Endothelial cell of umbilical vein (primary cell): ENCODE results near the gene TMEM119. TPM values are rescaled to one million over a fixed set of nuclear protein-coding genes. Genes with fewer than 3 reads are reported as not detected.

Source experiments
- BruUV-seq: library from RNA; stranded (reverse); fragments of 400-500 nt; replicated peaks from 2 replicates; lab custom pipeline; 2021; lab: Mats Ljungman, UMichigan
- CTCF ChIA-PET: fragments of 300-600, 350-600 bp; sonication (Branson Sonifier 250); formaldehyde crosslinking; loops from one replicate; lab custom pipeline; 2021; ENCODE audit warnings: antibody characterized with exemption, inconsistent platforms; lab: Charles Lee
- POLR2A ChIA-PET: fragments of 300-600, 350-600 bp; sonication (Branson Sonifier 250); formaldehyde crosslinking; loops from one replicate; lab custom pipeline; 2021; ENCODE audit warnings: antibody characterized with exemption, inconsistent platforms; lab: Charles Lee
- DNase-seq: peaks from one replicate; pipeline ENCODE4 v3.0.0-alpha.2; 2011; ENCODE audit warnings: low read depth, low spot score
- FAIRE-seq: peaks from 2 replicates; lab custom pipeline; 2011; peaks lifted over from hg19 to GRCh38; lab: Jason Lieb, UNC
- H2AFZ ChIP-seq: 2 replicates; pipeline ENCODE4 v1.6.0; 2012; ENCODE audit warnings: low read depth, low read length, control low read depth, inconsistent platforms
- H3K27ac ChIP-seq: 2 replicates; pipeline ENCODE4 v1.5.1; 2011; ENCODE audit warnings: low read depth, mild to moderate bottlenecking, control low read depth, low read length, moderate library complexity; ENCODE audit not compliant: insufficient read depth
- H3K27me3 ChIP-seq, 2 experiments: 2 replicates each; pipeline versions ENCODE4 v1.6.0 to v1.6.1; 2011; ENCODE audit warnings: low read length in 2 of 2, mixed read lengths in 1 of 2; ENCODE audit not compliant: control insufficient read depth in 2 of 2, insufficient read depth in 2 of 2
- H3K36me3 ChIP-seq, 2 experiments: 2 replicates in 1 of 2; 3 replicates in 1 of 2; pipeline ENCODE4 v1.5.1; 2011; ENCODE audit warnings: low read length in 2 of 2, mild to moderate bottlenecking in 1 of 2, moderate library complexity in 1 of 2; ENCODE audit not compliant: control insufficient read depth in 2 of 2, insufficient read depth in 2 of 2; ENCODE audit errors: extremely low read depth in 1 of 2
- H3K4me1 ChIP-seq: 3 replicates; pipeline ENCODE4 v1.5.1; 2011; ENCODE audit warnings: mild to moderate bottlenecking, low read length; ENCODE audit not compliant: control insufficient read depth, insufficient read depth; ENCODE audit errors: extremely low read depth
- H3K4me2 ChIP-seq: 2 replicates; pipeline ENCODE4 v1.6.1; 2011; ENCODE audit warnings: low read length, control low read depth, mixed read lengths; ENCODE audit not compliant: insufficient read depth
- H3K4me3 ChIP-seq, 3 experiments: fragments of 200-600 bp in 1 of 3; sonication (generic), shearing (Covaris generic) in 1 of 3; replicated peaks in 1 of 3; 2 replicates each; pipeline ENCODE4 v1.5.1; 2011 to 2016; ENCODE audit warnings: control low read depth in 3 of 3, low read length in 3 of 3, mild to moderate bottlenecking in 2 of 3, inconsistent platforms in 1 of 3, low read depth in 1 of 3, moderate library complexity in 1 of 3; ENCODE audit not compliant: insufficient read depth in 1 of 3
- H3K79me2 ChIP-seq: 2 replicates; pipeline ENCODE4 v1.6.0; 2012; ENCODE audit warnings: low read length, inconsistent platforms; ENCODE audit not compliant: control insufficient read depth, insufficient read depth
- H3K9ac ChIP-seq: replicated peaks from 2 replicates; pipeline ENCODE3; 2011; ENCODE audit warnings: low read length, control low read depth; ENCODE audit not compliant: insufficient read depth; ENCODE audit errors: extremely low read depth
- H3K9me1 ChIP-seq: replicated peaks from 3 replicates; pipeline ENCODE4 v1.6.0; 2011; ENCODE audit warnings: mild to moderate bottlenecking, low read length; ENCODE audit not compliant: control insufficient read depth, insufficient read depth; ENCODE audit errors: extremely low read depth
- H3K9me3 ChIP-seq: replicated peaks from 2 replicates; pipeline ENCODE4 v1.5.1; 2012; ENCODE audit warnings: low read length, inconsistent platforms; ENCODE audit not compliant: control insufficient read depth, insufficient read depth
- H4K20me1 ChIP-seq: replicated peaks from 2 replicates; pipeline ENCODE3; 2011; ENCODE audit warnings: mild to moderate bottlenecking, low read length; ENCODE audit not compliant: control insufficient read depth, insufficient read depth; ENCODE audit errors: extremely low read depth
- EZH2 ChIP-seq: IDR thresholded peaks from 2 replicates; pipeline ENCODE4 v1.6.1; 2012; ENCODE audit warnings: borderline replicate concordance, low read depth, mild to moderate bottlenecking, moderate library complexity, low read length, inconsistent platforms; ENCODE audit not compliant: severe bottlenecking
- FOS ChIP-seq: IDR thresholded peaks from 2 replicates; pipeline ENCODE4 v1.6.1; 2011; ENCODE audit warnings: mild to moderate bottlenecking, low read length, moderate library complexity, borderline replicate concordance; ENCODE audit not compliant: insufficient read depth
- GATA2 ChIP-seq: IDR thresholded peaks from 2 replicates; pipeline ENCODE4 v1.7.0; 2011; ENCODE audit warnings: low read depth, mild to moderate bottlenecking, moderate library complexity, mixed read lengths, low read length; ENCODE audit not compliant: insufficient read length, insufficient read depth
- JUN ChIP-seq: IDR thresholded peaks from 2 replicates; pipeline ENCODE4 v1.6.1; 2011; ENCODE audit warnings: borderline replicate concordance, low read depth; ENCODE audit not compliant: insufficient read length, insufficient read depth
- MYC ChIP-seq: IDR thresholded peaks from one replicate; pipeline ENCODE4 v1.6.1; 2011; ENCODE audit warnings: mild to moderate bottlenecking, low read depth, low read length
- dilution Hi-C: fragments of 300-500 bp; cut with MboI; formaldehyde crosslinking; loops from one replicate; pipeline ENCODE4 v1.15.0; 2019; ENCODE audit warnings: low sequenced_read_pairs; ENCODE audit not compliant: extremely low pct_ligation_motif_present
- intact Hi-C: fragments of 100-400 bp; cut with micrococcal nuclease; formaldehyde crosslinking; loops from one replicate; pipeline ENCODE4 v1.10.0; 2022
- polyA plus RNA-seq, 4 experiments: library from polyadenylated mRNA; depleted of rRNA in 3 of 4; stranded (reverse) in 3 of 4; unstranded in 1 of 4; fragments of >200 nt; gene quantifications; 2 replicates each; pipeline versions ENCODE4 v1.2.1 to v1.2.3, GENCODE V29; 2011 to 2012; ENCODE audit warnings: missing spikeins in 1 of 4
- total RNA-seq: library from RNA; stranded (reverse); gene quantifications from 2 replicates; pipeline ENCODE4 v1.2.3, GENCODE V29; 2021
- TF ChIP-seq, protein P1 (sequence below), 2 donors: IDR thresholded peaks; 1 replicate in 1 of 2; 2 replicates in 1 of 2; pipeline ENCODE4 v1.5.1; 2011; ENCODE audit warnings: low read length in 2 of 2, mild to moderate bottlenecking in 2 of 2, moderate library complexity in 2 of 2, control low read depth in 1 of 2, inconsistent platforms in 1 of 2, low read depth in 1 of 2; ENCODE audit not compliant: insufficient read depth in 1 of 2; ENCODE audit errors: extremely low read depth in 1 of 2

The TMEM119 gene
- total and polyA plus RNA-seq, 2 donors (not counting 3 experiments of a cell fraction or from before 2014, with no cell fraction given), result not detected

DNA sequence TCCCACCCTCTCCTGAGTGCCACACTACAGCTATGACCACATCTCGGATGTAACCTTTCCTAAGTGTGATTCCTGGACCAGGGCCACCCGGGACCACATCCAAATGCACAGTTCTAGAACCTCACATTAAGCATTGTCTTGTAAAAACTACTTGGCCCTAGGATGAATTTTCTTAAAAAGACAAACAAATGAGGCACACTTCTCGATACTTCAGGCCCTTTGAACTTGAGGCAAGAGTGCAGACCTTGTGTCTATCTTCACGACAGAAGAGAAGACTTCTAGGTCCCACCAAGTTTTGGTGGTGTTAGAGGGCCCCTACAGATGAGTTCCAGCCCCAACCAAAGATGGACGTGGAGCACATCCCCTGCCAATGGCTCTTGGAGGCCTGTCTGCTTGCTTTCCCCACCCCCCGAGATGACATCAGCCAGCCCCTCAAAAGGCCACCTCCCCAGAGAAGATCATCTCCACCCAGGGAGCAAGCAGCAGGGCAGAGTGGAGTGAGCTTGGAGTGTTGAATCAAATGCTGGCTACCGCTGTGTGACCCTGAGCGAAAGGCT is 26.2 kb downstream of the TMEM119 start:
- DNase-seq, result no peak
- no peaks in the 10 kb centered on the region for H3K27me3 ChIP-seq
- FAIRE-seq, result no peak
- no peaks in the 10 kb centered on the region for H3K9me3 ChIP-seq
- no peak overlapping the region for H3K4me3 ChIP-seq
- H3K9me1 ChIP-seq, result no peaks in the 10 kb centered on the region
- H3K4me2 ChIP-seq, result no peak overlapping the region
- intact Hi-C loops (no loop called here), dilution Hi-C loops (no loop called here)
- TF ChIP-seq GATA2, result no peak
- TF ChIP-seq, protein P1, sequence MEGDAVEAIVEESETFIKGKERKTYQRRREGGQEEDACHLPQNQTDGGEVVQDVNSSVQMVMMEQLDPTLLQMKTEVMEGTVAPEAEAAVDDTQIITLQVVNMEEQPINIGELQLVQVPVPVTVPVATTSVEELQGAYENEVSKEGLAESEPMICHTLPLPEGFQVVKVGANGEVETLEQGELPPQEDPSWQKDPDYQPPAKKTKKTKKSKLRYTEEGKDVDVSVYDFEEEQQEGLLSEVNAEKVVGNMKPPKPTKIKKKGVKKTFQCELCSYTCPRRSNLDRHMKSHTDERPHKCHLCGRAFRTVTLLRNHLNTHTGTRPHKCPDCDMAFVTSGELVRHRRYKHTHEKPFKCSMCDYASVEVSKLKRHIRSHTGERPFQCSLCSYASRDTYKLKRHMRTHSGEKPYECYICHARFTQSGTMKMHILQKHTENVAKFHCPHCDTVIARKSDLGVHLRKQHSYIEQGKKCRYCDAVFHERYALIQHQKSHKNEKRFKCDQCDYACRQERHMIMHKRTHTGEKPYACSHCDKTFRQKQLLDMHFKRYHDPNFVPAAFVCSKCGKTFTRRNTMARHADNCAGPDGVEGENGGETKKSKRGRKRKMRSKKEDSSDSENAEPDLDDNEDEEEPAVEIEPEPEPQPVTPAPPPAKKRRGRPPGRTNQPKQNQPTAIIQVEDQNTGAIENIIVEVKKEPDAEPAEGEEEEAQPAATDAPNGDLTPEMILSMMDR (IDR thresholded peaks at IDR 0.05; ENCODE audit: extremely low read depth in 1 of 2, insufficient read depth in 1 of 2, low read depth in 1 of 2, low read length in 2 of 2), result no peak
- no peak for TF ChIP-seq EZH2
- no peak for TF ChIP-seq MYC
- TF ChIP-seq JUN, result no peak
- TF ChIP-seq FOS, result no peak
- H3K27ac ChIP-seq, result no peak overlapping the region
- POLR2A ChIA-PET, result no interaction called here
- peaks cover 3% of the 10 kb centered on the region for H3K4me1 ChIP-seq
- H3K36me3 ChIP-seq, result peaks cover 11 to 14% of the 10 kb centered on the region in 2 experiments
- H3K9ac ChIP-seq, result no peak overlapping the region
- no peaks in the 10 kb centered on the region for H3K79me2 ChIP-seq
- no TSS peak for BruUV-seq
- H4K20me1 ChIP-seq, result no peaks in the 10 kb centered on the region
- CTCF ChIA-PET, result interaction anchor here (1.1 to 7.4 kb wide), 4 partner anchors 45 to 232 kb away, joined by 3 to 86 read pairs (median 10); no protein-coding TSS in a partner anchor
- H2AFZ ChIP-seq, result no peak overlapping the region
